GM19099 (cell line): ENCODE data around the gene DHPS.

Source experiments
- POLR2A ChIP-seq: IDR thresholded peaks from 3 replicates; pipeline ENCODE4 v1.6.1; 2011; ENCODE audit warnings: low read depth; ENCODE audit not compliant: insufficient read length; ENCODE audit errors: extremely low read depth

The DHPS gene

GRCh38 chr19:12711187-12711586 lies 29.5 kb upstream of the DHPS start:
- no peak for TF ChIP-seq POLR2A

DNA sequence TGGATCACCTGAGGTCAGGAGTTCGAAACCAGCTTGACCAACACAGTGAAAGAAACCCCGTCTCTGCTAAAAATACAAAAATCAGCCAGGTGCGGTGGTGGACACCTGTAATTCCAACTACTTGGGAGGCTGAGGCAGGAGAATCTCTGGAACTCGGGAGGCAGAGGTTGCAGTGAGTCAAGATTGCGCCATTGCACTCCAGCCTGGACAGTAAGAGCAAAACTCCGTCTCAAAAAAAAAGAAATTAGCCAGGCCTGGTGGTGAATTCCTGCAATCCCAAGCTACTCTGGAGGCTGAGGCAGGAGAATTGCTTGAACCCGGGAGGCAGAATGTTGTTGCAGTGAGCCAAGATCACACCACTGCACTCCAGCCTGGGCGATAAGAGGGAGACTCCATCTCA lies 27.0 kb upstream of the DHPS start:
- TF ChIP-seq POLR2A = no peak

DNA sequence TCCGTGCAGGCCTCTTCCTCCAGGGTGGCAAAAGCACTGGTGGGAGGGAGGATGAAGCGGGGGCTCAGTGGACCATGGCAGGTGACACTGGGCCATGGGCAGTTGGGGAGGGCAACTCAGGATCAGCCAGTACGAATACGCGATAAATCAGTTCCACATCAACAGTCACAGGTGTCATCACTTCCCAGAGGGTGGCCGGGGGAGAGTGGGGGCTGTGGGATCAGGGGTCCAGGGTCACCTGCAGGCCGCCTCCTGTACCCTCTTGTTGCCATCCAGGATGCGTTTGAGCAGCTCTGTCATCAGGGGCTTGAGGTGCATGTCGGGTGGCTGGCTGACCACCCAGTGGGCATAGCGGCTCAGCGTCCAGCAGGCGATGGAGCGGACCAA lies 24.6 kb upstream of the DHPS start:
- TF ChIP-seq POLR2A = no peak

DNA sequence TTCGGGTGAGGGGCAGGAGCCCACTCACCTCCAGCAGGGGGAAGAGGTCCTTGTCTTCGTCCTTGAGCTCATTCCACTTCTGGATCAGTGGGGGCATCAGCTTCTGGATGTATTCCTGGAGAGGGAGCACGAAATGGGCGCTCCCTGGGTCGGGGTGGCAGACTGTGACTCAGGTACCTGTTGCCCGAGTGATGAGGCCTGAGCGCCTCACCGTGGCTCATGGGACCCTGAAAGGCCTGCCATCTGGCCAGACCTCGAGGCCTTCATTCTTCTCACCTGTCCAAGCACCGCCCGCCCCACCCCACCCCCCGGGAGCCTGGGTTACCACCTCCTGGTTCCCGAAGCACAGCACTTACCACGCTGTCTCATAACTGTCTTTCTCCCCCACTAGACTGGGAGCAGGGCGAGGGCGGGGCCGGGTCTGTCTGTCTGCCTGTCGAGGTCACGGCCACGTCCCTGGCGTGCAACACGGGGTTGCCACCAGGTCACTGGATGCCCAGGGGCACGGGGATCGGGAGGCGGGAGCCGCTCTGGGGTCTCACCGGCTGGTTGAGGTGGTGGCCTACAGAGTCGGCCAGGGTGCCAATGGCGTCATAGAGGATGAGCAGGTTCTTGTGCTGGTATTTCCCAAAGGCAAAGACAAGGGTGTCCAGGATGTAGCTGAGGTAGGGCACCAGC lies 24.1 kb upstream of the DHPS start:
- no peak for TF ChIP-seq POLR2A

DNA sequence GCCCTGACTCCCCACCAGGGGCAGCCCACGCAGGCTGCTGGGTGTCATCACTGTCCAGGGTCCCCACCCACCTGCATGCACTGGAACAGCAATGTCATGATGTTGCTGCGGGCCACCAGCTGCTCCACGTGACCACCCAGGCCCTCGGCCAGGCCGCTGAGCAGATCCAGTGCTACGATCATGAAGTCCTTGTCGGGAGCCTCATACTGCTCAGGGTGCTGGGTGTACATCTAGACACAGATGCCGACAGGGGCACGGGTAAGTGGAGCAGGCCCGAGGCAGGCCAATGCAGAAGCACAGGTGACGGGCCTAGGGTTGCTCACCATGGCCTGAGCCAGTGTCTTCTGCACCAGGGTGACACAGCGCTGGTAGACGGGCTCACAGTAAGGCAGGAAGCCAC lies 23.5 kb upstream of the DHPS start:
- no peak for TF ChIP-seq POLR2A

DNA sequence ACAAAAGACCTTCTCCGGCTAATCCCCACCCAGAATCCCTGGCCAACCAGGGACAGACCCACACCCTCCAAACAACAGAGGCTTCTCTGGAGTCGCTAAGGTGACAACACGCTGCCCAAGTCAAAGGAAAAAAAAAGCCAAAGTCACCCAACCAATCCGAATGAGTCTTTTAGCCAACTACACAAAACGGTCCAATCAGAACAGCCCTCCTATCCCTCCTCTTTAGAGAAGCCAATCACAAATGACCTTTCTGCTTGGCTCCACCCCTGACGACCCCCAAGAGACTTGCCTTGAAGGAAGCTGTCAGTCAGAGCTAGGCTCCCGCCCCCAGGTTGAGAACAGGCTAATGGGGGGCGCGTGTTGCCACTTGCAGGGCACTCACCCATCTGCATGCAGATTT lies 21.4 kb upstream of the DHPS start:
- no peak for TF ChIP-seq POLR2A

DNA sequence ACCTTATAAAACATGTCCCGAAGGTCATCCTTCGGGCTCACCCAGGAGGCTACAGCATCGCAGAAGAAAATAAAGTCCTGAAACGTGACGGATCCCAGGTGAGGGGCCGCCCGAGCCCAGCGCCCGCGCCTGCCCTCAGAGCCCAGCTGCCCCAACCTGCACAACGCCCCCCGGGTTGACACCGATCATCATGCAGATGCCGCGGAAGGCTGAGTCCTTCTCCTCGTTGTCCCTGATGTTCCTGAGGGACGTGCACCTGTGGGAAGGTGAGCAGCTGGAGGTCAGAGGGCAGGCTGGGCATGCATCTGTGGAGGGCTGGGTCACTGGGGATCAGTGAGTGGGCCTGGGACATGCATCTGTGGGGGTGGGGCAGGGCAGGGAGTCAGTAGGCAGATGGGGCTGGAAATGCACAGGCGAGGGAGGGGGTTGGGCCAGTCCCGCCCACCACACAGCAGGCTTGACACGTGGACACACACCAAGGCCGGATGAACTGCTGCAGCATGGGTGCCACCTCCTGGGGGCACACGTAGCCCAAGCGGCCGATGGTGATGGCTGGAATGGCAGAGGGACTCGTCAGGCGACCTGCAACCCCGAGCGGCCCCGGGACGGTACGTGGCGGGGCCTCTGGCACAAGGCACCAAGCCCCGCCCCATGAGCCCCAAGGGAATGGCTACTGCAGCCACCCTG lies 20.1 kb upstream of the DHPS start:
- no peak for TF ChIP-seq POLR2A

DNA sequence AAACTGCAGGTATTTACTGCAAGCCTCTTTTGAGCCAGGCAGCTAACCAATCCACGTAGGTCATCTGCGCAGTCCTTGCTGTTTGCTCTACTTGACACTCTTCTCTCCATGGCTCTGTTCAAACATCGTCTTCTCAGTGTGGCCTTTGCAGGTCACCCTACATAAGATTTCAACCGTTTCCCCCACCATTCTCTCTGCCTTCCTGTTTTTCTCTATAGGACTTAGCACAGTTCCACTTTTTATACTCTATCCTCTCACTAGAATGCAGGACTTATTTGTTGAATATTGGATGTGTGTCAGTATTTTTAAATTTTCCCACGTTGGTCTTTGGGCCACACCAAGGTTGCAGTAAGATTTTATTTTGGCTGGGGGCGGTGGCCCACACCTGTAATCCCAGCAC lies 16.5 kb upstream of the DHPS start:
- TF ChIP-seq POLR2A = no peak

DNA sequence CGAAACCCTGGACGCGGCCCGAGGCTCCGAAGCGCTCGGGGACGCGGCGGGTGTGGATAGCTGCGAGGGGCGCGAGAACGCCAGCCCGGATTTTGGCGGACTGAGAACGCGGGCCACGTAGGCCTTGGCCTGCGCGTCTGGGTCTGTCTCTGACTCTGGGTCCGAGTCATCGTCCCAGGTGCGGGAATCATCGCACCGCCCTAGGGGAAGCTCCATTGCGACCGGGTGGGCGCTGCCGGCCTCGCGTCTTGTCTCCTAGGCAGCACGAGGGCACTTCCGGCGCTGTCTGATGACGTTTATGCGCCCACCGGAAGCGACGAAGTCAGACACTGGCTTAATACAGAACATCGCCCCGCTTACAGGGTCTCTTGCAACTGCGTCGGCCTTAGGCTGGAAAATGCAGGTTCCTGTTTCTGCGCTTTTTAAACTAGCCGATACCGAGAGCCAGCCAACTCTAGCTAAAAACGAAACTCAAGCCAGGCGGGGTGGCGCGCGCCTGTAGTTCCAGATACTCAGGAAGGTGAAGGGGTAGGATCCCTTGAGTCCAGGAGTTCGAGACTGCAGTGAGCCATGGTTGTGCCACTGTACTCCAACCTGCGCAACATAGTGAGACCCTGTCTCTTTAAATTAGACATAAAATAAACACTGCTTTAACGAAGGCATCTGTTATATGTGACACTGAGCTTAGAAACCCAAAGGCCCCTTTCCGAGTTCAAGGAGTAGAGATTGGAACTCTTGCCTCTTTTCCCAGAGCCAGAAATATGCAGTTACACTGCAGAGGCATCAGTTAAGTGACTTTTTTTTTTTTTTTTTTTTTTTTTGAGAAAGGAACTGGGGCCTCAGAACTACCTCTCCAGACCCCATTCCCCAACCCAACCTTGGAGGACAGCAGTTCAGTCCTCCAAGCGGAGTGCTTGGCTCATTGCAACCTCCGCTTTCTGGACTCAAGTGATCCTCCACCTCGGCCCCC lies 15.0 kb upstream of the DHPS start, which contains the start of gene FBXW9:
Gene FBXW9, minus strand, starts transcription at position 266 of the 970 bp plus-strand sequence. Its CDS starts 50 bp downstream, at position 216.
- peak; percentile 85 for TF ChIP-seq POLR2A

DNA sequence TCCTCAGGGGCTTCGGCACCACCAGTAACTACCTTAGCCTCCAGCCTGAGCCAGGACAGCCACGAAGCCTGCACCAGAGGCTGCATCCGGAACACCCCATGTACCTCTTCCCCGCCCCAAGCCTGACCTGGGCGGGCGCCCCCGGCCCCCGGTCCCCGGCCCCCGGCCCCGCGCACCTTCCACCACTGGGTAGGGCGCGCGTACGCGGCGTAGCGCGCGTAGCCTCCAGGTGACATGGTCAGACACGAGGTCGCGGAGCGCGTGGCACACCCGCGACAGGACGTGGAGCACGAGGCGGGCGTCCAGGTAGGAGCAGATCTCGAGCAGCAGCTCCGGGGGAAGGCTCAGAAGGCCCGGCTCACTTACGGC lies 14.3 kb upstream of the DHPS start:
- no peak for TF ChIP-seq POLR2A

GRCh38 chr19:12695514-12695913 lies 13.8 kb upstream of the DHPS start:
- TF ChIP-seq POLR2A = no peak

DNA sequence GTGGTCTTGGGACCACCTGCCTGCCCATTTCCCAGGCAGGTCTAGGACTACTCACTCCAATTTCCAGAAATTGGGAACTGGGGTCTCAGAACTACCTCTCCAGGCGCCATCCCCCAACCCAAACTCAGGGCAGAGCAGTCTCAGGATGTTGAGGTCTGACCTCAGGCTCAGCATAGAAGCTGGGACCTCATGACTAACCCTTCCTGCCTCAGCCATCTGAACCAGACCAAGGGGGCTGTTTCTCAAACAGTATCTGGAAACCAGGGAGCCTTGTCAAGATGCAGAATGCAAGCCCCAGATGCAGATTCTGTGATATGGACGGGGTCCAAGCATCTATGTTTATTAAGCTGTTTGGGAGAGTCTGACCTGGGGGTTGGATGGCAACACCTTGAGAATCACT lies 13.4 kb upstream of the DHPS start:
- no peak for TF ChIP-seq POLR2A

DNA sequence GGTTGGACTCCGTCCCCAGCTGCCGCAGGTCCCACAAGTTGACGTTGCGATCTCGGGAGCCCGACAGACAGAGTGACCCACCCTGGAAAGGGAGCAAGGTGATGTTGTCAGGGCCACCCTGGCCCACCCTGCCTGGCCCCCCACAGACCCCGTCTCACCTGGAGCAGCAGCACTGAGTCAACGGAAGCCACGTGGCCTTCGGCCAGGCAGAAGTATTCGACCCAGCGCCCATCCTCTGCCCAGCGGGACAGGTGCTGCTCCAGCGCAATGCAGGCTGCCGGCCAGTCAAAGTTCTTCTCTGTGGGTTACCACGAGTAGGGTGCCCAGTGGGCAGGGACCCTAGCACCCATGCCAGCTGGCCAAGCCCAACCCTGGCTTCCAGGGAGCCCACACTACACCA lies 13.0 kb upstream of the DHPS start:
- no peak for TF ChIP-seq POLR2A

- no peak for TF ChIP-seq POLR2A
Observed at GRCh38 chr19:12692960-12693359, 11.3 kb upstream of the DHPS start.

DNA sequence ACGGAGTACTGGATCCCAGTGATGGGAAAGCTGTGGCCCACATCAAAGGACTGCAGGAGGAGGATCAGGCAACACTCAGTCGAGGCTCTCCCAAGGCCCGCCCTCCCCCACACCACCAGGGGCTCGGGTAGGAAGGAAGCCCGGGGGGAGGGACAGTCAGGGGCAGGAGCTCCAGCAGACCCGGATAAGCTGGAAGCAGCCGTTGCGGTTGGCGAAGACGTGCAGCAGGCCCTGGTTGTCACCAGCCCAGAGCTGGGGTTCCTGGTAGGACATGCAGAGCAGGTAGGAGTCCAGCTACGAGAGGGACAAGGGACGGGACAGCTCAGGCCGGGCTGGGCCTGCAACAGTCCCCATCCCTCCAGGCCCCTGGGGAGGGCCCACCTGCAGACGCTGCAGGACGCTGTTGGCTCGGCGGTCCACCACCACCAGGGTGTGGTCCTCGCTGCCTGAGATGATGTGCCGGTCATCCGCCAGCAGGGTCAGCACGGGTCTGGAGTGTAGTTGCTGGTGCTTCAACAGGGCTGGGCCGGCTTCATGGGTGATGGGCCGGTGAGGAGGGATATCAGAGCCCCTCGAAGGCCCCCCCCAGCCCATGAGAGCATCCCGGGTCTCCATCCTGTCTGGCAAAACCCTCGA lies 8.0 kb upstream of the DHPS start:
- TF ChIP-seq POLR2A = no peak
